Epithelial cell of proximal tubule (primary cell): ENCODE measurements around the gene GLYR1. TPM values are rescaled to one million over a fixed set of nuclear protein-coding genes. Genes with fewer than 3 reads are reported as not detected.

Experiments
- DNase-seq: peaks from one replicate; pipeline ENCODE4 v3.0.0-alpha.2; 2011; ENCODE audit warnings: low read depth
- H3K4me3 ChIP-seq: 2 replicates; pipeline ENCODE4 v1.5.1; 2011; ENCODE audit warnings: low read depth, mild to moderate bottlenecking, low read length
- total RNA-seq: library from RNA; depleted of rRNA; stranded (reverse); fragments of >200 nt; gene quantifications from 2 replicates; pipeline ENCODE4 v1.2.3, GENCODE V29; 2015
- TF ChIP-seq, protein P1 (sequence below): conservative IDR thresholded peaks from 2 replicates; pipeline ENCODE4 v1.5.1; 2012; ENCODE audit warnings: low read depth, mild to moderate bottlenecking, low read length

The GLYR1 gene
- total RNA-seq, 1 donor from 2014 or later, result 33.1 TPM

DNA sequence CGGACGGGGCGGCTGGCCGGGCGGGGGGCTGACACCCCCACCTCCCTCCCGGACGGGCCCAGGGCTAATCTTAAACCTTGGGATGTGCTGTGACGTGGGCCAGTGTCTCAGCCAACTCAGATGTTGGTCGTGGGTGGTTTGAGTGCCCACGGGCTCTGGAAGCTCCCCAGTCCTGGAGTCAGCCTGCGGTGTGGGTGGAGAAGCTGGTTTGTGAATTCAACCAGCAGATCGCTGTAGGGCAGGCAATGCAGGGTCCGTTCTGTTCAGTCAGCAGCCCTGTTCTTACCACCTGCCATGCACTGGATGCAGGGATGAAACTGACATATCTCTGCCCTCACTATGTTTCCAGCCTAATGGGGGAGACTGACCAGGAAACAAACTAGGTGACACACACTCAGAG, 72.1 kb downstream of the GLYR1 start:
- H3K4me3 ChIP-seq, result no peak overlapping the region
- TF ChIP-seq, protein P1, sequence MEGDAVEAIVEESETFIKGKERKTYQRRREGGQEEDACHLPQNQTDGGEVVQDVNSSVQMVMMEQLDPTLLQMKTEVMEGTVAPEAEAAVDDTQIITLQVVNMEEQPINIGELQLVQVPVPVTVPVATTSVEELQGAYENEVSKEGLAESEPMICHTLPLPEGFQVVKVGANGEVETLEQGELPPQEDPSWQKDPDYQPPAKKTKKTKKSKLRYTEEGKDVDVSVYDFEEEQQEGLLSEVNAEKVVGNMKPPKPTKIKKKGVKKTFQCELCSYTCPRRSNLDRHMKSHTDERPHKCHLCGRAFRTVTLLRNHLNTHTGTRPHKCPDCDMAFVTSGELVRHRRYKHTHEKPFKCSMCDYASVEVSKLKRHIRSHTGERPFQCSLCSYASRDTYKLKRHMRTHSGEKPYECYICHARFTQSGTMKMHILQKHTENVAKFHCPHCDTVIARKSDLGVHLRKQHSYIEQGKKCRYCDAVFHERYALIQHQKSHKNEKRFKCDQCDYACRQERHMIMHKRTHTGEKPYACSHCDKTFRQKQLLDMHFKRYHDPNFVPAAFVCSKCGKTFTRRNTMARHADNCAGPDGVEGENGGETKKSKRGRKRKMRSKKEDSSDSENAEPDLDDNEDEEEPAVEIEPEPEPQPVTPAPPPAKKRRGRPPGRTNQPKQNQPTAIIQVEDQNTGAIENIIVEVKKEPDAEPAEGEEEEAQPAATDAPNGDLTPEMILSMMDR, result no peak
- DNase-seq, result no peak

DNA sequence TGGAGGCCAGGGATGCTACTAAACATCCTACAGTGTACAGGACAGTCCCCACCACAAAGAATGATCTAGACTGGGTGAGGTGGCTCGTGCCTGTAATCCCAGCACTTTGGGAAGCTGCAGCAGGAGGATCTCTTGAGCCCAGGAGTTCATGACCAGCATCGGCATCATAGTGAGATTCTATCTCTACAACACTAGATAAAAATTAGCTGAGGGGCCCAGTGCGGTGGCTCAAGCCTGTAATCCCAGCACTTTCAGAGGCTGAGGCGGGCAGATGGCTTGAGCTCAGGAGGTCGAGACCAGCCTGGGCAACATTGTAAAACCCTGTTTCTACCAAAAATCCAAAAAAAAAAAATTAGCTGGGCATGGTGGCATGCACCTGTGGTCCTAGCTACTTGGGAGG, 74.7 kb downstream of the GLYR1 start:
- H3K4me3 ChIP-seq, result no peak overlapping the region

DNA sequence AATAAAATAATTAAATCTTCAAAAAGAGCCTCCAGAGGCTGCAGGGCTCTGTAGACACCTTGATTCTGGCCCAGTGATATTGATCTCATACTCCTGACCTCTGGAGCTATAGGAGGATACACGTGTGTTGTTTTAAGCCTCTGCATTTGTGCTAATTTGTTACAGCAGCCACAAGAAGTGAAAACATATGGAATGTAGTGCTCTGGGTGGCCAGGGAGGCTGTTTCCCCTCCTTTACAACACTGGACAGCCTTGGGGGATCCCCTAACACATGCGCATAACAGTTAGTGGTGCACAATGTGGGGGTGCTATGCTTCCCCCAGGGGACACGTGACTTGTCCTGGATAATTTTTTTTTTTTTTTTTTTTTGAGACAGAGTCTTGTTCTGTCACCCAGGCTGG, 75.4 kb downstream of the GLYR1 start:
- no peak overlapping the region for H3K4me3 ChIP-seq
- TF ChIP-seq, protein P1, result no peak
- no peak for DNase-seq

More for the DNA sequence above, 74.7 kb downstream of the GLYR1 start:
- TF ChIP-seq, protein P1, result no peak
- DNase-seq, result no peak

DNA sequence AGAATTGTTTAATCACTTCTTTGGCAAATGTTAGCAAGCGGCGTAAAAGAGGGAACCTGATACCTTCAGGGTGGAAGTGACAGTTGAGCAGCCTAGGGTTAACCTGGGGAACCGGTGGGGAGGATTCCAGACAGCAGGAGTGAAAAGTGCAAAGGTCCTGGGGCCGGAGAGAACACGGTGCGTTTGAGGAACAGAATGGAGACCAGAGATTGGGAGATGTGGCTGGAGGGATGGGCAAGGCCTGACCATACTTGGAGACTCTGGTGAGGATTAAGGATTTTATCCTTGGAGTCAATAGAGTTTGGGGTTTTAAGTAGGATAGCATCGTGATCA, 77.8 kb downstream of the GLYR1 start:
- DNase-seq, result no peak
- TF ChIP-seq, protein P1, result no peak
- peak overlapping the region; percentile 80 for H3K4me3 ChIP-seq

DNA sequence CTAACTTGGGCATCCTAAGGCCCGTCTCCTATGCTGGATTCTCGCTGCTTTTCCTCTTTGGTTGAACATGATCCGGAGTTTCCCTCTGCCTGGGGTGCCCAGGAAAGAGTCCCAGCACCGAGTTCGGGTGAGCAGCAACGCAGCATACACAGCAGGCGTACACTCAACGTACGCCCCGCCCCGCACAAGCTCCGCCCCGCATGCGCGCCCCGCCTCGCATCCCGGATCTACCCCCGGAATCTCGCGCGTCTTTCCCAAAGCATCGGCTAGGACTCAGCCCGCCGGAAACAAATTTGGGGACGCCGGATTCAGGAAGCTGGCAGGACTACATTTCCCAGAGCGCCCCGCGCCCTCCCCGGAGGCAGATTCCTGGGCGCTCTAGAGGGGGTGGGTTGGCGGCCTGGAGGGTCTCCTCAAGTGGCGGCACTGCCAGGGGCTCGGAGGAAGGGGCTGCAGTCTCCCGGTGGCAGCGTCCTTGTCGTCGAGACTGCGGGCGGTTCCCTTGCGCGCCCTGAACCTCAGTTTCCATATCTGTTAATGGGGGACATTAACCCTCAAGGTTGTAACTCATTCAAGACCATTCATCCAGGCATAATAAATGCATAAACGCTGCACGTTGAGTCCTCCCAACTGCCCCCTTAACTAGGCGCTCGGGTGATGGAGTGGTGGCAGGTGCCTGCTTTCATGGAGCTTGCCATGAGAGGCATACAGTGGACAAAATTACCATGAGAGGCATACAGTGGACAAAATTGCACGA, 78.4 kb downstream of the GLYR1 start:
- DNase-seq, result peak; percentile 50
- H3K4me3 ChIP-seq, result peak overlapping the region; percentile 80
- TF ChIP-seq, protein P1, result no peak

DNA sequence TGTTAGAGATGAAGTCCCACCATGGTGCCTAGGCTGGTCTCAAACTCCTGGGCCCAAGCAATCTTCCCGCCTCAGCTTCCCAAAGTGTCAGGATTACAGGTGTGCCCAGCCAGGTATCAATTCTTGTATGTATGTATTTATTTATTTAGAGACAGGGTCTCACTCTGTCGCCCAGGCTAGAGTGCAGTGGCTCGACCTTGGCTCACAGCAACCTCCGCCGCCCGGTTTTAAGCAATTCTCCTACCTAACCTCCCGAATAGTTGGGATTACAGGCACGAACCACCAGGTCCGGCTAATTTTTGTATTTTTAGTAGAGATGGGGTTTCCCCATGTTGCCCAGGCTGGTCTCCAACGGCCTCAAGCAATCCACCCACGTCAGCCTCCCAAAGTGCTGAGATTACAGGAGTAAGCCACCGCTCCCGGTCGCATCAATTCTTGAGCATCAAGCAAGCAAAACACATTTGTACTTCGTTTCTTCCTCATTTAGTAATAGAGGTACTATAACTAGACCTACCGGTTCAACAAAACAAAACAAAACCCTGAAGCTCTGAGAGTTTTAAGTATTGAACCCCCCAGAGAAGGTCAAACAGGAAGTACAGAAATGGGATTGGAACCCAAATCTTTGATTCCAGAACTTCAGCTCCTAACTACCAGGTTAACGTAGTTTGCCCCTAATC, 79.1 kb downstream of the GLYR1 start:
- DNase-seq, result no peak
- peak overlapping the region; percentile 80 for H3K4me3 ChIP-seq
- TF ChIP-seq, protein P1, result no peak
